Stimulated activated CD4-positive, alpha-beta T cell treated with anti-CD3 and anti-CD28 coated beads, Interleukin-15, amount 100 ng/mL, for 48 hours (primary cell): Measurements from ENCODE around the gene ANAPC1.
"Not testable (repeated sequence)": the region's sequence is repeated elsewhere in the genome, so short reads cannot be mapped to it uniquely, and the experiment has no call there.

Experiments used
- DNase-seq, 2 donors: peaks; one replicate each; pipeline ENCODE4 v3.0.0-alpha.2; 2020; ENCODE audit warnings: low read depth in 2 of 2

The ANAPC1 gene

GRCh38 chr2:111735838-111736721 lies 147.9 kb downstream of the ANAPC1 start:
- DNase-seq, result not testable (repeated sequence)

- DNase-seq, result not testable (repeated sequence)
Measured at GRCh38 chr2:111735420-111735819, 148.6 kb downstream of the ANAPC1 start.

- not testable (repeated sequence) for DNase-seq
Measured at GRCh38 chr2:111729812-111730458, 154.1 kb downstream of the ANAPC1 start.

DNA sequence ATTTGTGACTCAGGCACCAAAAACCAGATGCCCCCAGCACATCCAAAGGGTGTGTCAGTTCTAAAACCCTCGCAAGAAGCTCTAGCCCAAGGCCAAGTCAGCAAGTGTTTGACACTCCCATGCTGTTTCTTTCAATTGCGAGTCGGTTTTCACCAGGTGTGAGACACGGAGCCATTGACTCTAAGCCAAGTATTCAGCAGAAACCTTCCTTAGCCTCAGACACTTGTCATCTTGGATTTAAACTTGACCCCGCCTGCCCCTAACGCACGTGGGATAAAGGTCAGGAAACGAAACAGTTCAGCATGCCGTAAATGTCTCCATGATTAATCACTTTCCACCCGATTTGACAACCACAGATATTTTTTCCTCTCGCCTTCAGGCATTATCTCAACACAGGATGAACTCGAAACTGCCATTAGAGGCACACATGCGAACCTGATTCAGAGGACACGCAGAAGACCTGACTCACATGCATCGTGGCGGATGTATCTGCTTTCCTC lies 156.3 kb downstream of the ANAPC1 start:
- DNase-seq, result peak in 1 of 2 donors; percentile 31

GRCh38 chr2:111725742-111726141 lies 158.3 kb downstream of the ANAPC1 start:
- not testable (repeated sequence) for DNase-seq

DNA sequence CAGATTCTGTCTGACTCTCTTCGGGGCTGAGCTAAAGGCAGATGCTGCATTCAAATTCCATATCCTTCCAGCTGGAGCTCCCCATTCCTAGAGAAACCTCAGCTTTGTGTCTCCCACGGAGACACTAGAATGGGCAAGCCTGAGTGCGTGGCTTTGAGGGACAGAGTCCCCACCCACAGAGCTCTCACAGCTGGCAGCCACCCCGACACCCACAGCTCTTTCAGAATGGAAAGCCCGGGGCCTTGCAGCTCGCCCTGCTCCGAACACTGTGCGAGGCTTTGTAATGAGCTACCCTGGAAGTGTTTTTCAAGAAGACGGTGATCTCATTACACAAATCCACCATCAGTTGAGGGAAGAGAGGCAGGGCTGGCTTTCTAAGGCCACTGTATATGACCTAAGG lies 164.4 kb downstream of the ANAPC1 start:
- not testable (repeated sequence) for DNase-seq
